Stimulated activated CD8-positive, alpha-beta memory T cell treated with anti-CD3 and anti-CD28 coated beads, Interleukin-15, amount 100 ng/mL, for 24 hours (primary cell): ENCODE data around the gene KATNIP.
"Not testable (repeated sequence)": the region's sequence is repeated elsewhere in the genome, so short reads cannot be mapped to it uniquely, and the experiment has no call there.

Source experiments
- DNase-seq: peaks from one replicate; pipeline ENCODE4 v3.0.0-alpha.2; 2020; ENCODE audit warnings: low read depth

The KATNIP gene

GRCh38 chr16:27538528-27538927 lies 11.4 kb upstream of the KATNIP start:
- no peak for DNase-seq

GRCh38 chr16:27539120-27539519 lies 10.8 kb upstream of the KATNIP start:
- DNase-seq = no peak

- no peak for DNase-seq
These were observed 10.3 kb upstream of the KATNIP start for GRCh38 chr16:27539636-27540035.

- no peak for DNase-seq
These were observed 6.1 kb upstream of the KATNIP start for GRCh38 chr16:27543801-27544200.

- DNase-seq = no peak
These were observed 5.3 kb upstream of the KATNIP start for GRCh38 chr16:27544671-27545070.

GRCh38 chr16:27547134-27547533 lies 2.8 kb upstream of the KATNIP start:
- no peak for DNase-seq

GRCh38 chr16:27547851-27548250 lies 2.1 kb upstream of the KATNIP start:
- DNase-seq = no peak

- no peak for DNase-seq
These were observed 539 bp upstream of the KATNIP start for GRCh38 chr16:27549464-27549745.

- DNase-seq = no peak
These were observed 607 bp downstream of the KATNIP start for GRCh38 chr16:27550582-27550920.

GRCh38 chr16:27551036-27551435 lies 1.1 kb downstream of the KATNIP start:
- no peak for DNase-seq

- no peak for DNase-seq
These were observed 6.5 kb downstream of the KATNIP start for GRCh38 chr16:27556471-27556870.

GRCh38 chr16:27558434-27558833 lies 8.5 kb downstream of the KATNIP start:
- DNase-seq = no peak

GRCh38 chr16:27558932-27559331 lies 9.0 kb downstream of the KATNIP start:
- no peak for DNase-seq

- no peak for DNase-seq
These were observed 11.3 kb downstream of the KATNIP start for GRCh38 chr16:27561216-27561615.

- DNase-seq = no peak
These were observed 14.3 kb downstream of the KATNIP start for GRCh38 chr16:27564224-27564623.

GRCh38 chr16:27566417-27566816 lies 16.5 kb downstream of the KATNIP start:
- no peak for DNase-seq

- no peak for DNase-seq
These were observed 18.1 kb downstream of the KATNIP start for GRCh38 chr16:27568077-27568476.

- DNase-seq = not testable (repeated sequence)
These were observed 21.0 kb downstream of the KATNIP start for GRCh38 chr16:27570986-27571385.

- no peak for DNase-seq
These were observed 21.7 kb downstream of the KATNIP start for GRCh38 chr16:27571433-27572326.

GRCh38 chr16:27572711-27573110 lies 22.8 kb downstream of the KATNIP start:
- DNase-seq = no peak

GRCh38 chr16:27576729-27577128 lies 26.8 kb downstream of the KATNIP start:
- DNase-seq = no peak

GRCh38 chr16:27579087-27579980 lies 29.4 kb downstream of the KATNIP start:
- no peak for DNase-seq

GRCh38 chr16:27582883-27583282 lies 32.9 kb downstream of the KATNIP start:
- no peak for DNase-seq
